ENCODE results near the gene MAGEA2. TPM values are rescaled to one million over a fixed set of nuclear protein-coding genes. Genes with fewer than 3 reads are reported as not detected.
A peak's percentile ranks its signal among the peaks of the same experiment; 100 is the strongest.

The MAGEA2 gene
- total and polyA plus RNA-seq, 9 of the 15 experiments (the other 6 are each of a cell fraction or from before 2014, with no cell fraction given): 18.6 to 48.5 (median 37.1) TPM

DNA sequence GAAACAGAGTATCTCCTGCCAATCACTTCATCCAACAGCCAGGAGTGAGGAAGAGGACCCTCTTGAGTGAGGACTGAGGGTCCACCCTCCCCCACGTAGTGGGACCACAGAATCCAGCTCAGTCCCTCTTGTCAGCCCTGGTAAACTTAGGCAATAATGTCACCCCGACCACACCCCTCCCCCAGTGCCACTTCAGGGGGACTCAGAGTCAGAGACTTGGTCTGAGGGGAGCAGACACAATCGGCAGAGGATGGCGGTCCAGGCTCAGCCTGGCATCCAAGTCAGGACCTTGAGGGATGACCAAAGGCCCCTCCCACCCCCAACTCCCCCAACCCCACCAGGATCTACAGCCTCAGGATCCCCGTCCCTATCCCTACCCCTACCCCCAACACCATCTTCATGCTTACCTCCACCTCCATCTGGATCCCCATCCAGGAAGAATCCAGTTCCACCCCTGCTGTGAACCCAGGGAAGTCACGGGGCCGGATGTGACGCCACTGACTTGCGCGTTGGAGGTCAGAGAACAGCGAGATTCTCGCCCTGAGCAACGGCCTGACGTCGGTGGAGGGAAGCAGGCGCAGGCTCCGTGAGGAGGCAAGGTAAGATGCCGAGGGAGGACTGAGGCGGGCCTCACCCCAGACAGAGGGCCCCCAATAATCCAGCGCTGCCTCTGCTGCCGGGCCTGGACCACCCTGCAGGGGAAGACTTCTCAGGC lies 20.2 kb downstream of the MAGEA2 start, which contains the start of the genes CSAG1 and MAGEA12 (continued):
- TF ChIP-seq, protein P1, sequence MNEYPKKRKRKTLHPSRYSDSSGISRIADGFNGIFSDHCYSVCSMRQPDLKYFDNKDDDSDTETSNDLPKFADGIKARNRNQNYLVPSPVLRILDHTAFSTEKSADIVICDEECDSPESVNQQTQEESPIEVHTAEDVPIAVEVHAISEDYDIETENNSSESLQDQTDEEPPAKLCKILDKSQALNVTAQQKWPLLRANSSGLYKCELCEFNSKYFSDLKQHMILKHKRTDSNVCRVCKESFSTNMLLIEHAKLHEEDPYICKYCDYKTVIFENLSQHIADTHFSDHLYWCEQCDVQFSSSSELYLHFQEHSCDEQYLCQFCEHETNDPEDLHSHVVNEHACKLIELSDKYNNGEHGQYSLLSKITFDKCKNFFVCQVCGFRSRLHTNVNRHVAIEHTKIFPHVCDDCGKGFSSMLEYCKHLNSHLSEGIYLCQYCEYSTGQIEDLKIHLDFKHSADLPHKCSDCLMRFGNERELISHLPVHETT (CRISPR knock-in tag; conservative IDR thresholded peaks at IDR 0.05 in 1 of 2, IDR thresholded peaks at IDR 0.05 in 1 of 2): no peak
- TF ChIP-seq MEIS2 (IDR thresholded peaks at IDR 0.05; ENCODE audit: partially characterized antibody): no peak
- 0 out of 2 replicates have a peak, but pooled peaks have one; percentile 1 for TF ChIP-seq SPI1 (IDR thresholded peaks at IDR 0.05; ENCODE audit: borderline replicate concordance, low read depth, low read length)
- TF ChIP-seq, protein P2, sequence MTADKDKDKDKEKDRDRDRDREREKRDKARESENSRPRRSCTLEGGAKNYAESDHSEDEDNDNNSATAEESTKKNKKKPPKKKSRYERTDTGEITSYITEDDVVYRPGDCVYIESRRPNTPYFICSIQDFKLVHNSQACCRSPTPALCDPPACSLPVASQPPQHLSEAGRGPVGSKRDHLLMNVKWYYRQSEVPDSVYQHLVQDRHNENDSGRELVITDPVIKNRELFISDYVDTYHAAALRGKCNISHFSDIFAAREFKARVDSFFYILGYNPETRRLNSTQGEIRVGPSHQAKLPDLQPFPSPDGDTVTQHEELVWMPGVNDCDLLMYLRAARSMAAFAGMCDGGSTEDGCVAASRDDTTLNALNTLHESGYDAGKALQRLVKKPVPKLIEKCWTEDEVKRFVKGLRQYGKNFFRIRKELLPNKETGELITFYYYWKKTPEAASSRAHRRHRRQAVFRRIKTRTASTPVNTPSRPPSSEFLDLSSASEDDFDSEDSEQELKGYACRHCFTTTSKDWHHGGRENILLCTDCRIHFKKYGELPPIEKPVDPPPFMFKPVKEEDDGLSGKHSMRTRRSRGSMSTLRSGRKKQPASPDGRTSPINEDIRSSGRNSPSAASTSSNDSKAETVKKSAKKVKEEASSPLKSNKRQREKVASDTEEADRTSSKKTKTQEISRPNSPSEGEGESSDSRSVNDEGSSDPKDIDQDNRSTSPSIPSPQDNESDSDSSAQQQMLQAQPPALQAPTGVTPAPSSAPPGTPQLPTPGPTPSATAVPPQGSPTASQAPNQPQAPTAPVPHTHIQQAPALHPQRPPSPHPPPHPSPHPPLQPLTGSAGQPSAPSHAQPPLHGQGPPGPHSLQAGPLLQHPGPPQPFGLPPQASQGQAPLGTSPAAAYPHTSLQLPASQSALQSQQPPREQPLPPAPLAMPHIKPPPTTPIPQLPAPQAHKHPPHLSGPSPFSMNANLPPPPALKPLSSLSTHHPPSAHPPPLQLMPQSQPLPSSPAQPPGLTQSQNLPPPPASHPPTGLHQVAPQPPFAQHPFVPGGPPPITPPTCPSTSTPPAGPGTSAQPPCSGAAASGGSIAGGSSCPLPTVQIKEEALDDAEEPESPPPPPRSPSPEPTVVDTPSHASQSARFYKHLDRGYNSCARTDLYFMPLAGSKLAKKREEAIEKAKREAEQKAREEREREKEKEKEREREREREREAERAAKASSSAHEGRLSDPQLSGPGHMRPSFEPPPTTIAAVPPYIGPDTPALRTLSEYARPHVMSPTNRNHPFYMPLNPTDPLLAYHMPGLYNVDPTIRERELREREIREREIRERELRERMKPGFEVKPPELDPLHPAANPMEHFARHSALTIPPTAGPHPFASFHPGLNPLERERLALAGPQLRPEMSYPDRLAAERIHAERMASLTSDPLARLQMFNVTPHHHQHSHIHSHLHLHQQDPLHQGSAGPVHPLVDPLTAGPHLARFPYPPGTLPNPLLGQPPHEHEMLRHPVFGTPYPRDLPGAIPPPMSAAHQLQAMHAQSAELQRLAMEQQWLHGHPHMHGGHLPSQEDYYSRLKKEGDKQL (CRISPR knock-in tag; IDR thresholded peaks at IDR 0.05; ENCODE audit: borderline replicate concordance): no peak
- peak; percentile 83; the same call in 1 of the 2 replicates for TF ChIP-seq MTA1 (IDR thresholded peaks at IDR 0.05; ENCODE audit: borderline replicate concordance)
- TF ChIP-seq BCOR (IDR thresholded peaks at IDR 0.05): no peak
- TF ChIP-seq ZNF696 (CRISPR knock-in tag; conservative IDR thresholded peaks at IDR 0.05): no peak
- no peak for TF ChIP-seq IFI16 (CRISPR knock-in tag; IDR thresholded peaks at IDR 0.05)
- peak; percentile 87 for TF ChIP-seq C11orf30 (IDR thresholded peaks at IDR 0.05; ENCODE audit: low read depth)
- TF ChIP-seq, protein P3, sequence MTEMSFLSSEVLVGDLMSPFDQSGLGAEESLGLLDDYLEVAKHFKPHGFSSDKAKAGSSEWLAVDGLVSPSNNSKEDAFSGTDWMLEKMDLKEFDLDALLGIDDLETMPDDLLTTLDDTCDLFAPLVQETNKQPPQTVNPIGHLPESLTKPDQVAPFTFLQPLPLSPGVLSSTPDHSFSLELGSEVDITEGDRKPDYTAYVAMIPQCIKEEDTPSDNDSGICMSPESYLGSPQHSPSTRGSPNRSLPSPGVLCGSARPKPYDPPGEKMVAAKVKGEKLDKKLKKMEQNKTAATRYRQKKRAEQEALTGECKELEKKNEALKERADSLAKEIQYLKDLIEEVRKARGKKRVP (CRISPR knock-in tag; IDR thresholded peaks at IDR 0.05): no peak
- peak; percentile 76 to 81 for TF ChIP-seq NRF1 (conservative IDR thresholded peaks at IDR 0.05 in 1 of 2, IDR thresholded peaks at IDR 0.05 in 1 of 2)
- peak; percentile 89 for TF ChIP-seq GABPA (tag; conservative IDR thresholded peaks at IDR 0.05; ENCODE audit: low read depth)
- TF ChIP-seq RBFOX2 (IDR thresholded peaks at IDR 0.05; ENCODE audit: low read depth, low read length): peak; percentile 71
- no peak for TF ChIP-seq ZNF311 (CRISPR knock-in tag; IDR thresholded peaks at IDR 0.05)
- peak in 1 of 2 experiments; percentile 12; a peak in 1 of 4 replicates for TF ChIP-seq SIX5 (IDR thresholded peaks at IDR 0.05; ENCODE audit: borderline replicate concordance in 1 of 2, insufficient read depth in 1 of 2, low read depth in 1 of 2, low read length in 2 of 2)
